Activated CD8-positive, alpha-beta T cell treated with anti-CD3 and anti-CD28 coated beads for 36 hours (primary cell): ENCODE data around the gene SASH1. TPM values are rescaled to one million over a fixed set of nuclear protein-coding genes. Genes with fewer than 3 reads are reported as not detected.

ENCODE experiments used
- ATAC-seq: fragments of 200-7000 bp; cut with Tn5 transposase; one replicate; pipeline ENCODE4 v1.10.0; 2021; ENCODE audit warnings: mild to moderate bottlenecking, moderate library complexity
- CTCF ChIA-PET: fragments of 350-600 bp; sonication (Branson Sonifier 250); formaldehyde crosslinking; loops from one replicate; lab custom pipeline; 2021; ENCODE audit warnings: antibody characterized with exemption; lab: Charles Lee
- POLR2A ChIA-PET: fragments of 350-600 bp; sonication (Branson Sonifier 250); formaldehyde crosslinking; loops from one replicate; lab custom pipeline; 2021; ENCODE audit warnings: antibody characterized with exemption; lab: Charles Lee
- DNase-seq: peaks from one replicate; pipeline ENCODE4 v3.0.0-alpha.2; 2020
- H3K27ac Mint-ChIP-seq: one replicate; pipeline ENCODE4 v1.8.0; 2021; ENCODE audit warnings: mild to moderate bottlenecking, mixed read lengths
- H3K27me3 Mint-ChIP-seq: one replicate; pipeline ENCODE4 v1.8.0; 2021; ENCODE audit warnings: mixed read lengths
- H3K36me3 Mint-ChIP-seq: one replicate; pipeline ENCODE4 v1.8.0; 2021; ENCODE audit warnings: low read depth, mixed read lengths
- H3K4me1 Mint-ChIP-seq: one replicate; pipeline ENCODE4 v1.8.0; 2021; ENCODE audit warnings: low read depth, mixed read lengths
- H3K4me3 Mint-ChIP-seq: one replicate; pipeline ENCODE4 v1.8.0; 2021; ENCODE audit warnings: mild to moderate bottlenecking, moderate library complexity, mixed read lengths
- H3K9me3 Mint-ChIP-seq: one replicate; pipeline ENCODE4 v1.8.0; 2021; ENCODE audit warnings: mixed read lengths
- intact Hi-C: fragments of 100-400 bp; cut with micrococcal nuclease; formaldehyde crosslinking; loops from one replicate; pipeline ENCODE4 v1.10.0; 2022
- total RNA-seq, 2 experiments: library from RNA; stranded (reverse); gene quantifications; one replicate each; pipeline ENCODE4 v1.2.3, GENCODE V29; 2021
- TF ChIP-seq, protein P1 (sequence below): fragments of 200-600 bp; IDR thresholded peaks from one replicate; pipeline ENCODE4 v1.8.0; 2022; ENCODE audit warnings: antibody characterized with exemption, mild to moderate bottlenecking

Gene SASH1
- total RNA-seq, 2 experiments from 2014 or later: 0.04 to 0.05 TPM

- Mint-ChIP-seq H3K36me3 (no peaks in the 10 kb centered on the region), H3K27me3 (peaks cover 7% of the 10 kb centered on the region), H3K4me3 (no peak overlapping the region), H3K27ac (no peak overlapping the region), H3K4me1 (peaks cover 2% of the 10 kb centered on the region), H3K9me3 (no peaks in the 10 kb centered on the region)
- no peak for ATAC-seq
- TF ChIP-seq, protein P1, sequence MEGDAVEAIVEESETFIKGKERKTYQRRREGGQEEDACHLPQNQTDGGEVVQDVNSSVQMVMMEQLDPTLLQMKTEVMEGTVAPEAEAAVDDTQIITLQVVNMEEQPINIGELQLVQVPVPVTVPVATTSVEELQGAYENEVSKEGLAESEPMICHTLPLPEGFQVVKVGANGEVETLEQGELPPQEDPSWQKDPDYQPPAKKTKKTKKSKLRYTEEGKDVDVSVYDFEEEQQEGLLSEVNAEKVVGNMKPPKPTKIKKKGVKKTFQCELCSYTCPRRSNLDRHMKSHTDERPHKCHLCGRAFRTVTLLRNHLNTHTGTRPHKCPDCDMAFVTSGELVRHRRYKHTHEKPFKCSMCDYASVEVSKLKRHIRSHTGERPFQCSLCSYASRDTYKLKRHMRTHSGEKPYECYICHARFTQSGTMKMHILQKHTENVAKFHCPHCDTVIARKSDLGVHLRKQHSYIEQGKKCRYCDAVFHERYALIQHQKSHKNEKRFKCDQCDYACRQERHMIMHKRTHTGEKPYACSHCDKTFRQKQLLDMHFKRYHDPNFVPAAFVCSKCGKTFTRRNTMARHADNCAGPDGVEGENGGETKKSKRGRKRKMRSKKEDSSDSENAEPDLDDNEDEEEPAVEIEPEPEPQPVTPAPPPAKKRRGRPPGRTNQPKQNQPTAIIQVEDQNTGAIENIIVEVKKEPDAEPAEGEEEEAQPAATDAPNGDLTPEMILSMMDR: no peak
- no peak for DNase-seq
- CTCF ChIA-PET: no interaction called here
- intact Hi-C loops: no loop called here
- POLR2A ChIA-PET: no interaction called here
Measured at GRCh38 chr6:148593813-148594170, 251.2 kb downstream of the SASH1 start.

- TF ChIP-seq, protein P1: no peak
- Mint-ChIP-seq H3K9me3 (no peaks in the 10 kb centered on the region), H3K27ac (no peak overlapping the region), H3K27me3 (peaks cover 7% of the 10 kb centered on the region), H3K4me1 (peaks cover under 1% of the 10 kb centered on the region), H3K36me3 (no peaks in the 10 kb centered on the region), H3K4me3 (no peak overlapping the region)
- DNase-seq (no peak), ATAC-seq (no peak)
- POLR2A ChIA-PET: no interaction called here
- intact Hi-C loops: no loop called here
- CTCF ChIA-PET: interaction anchor here (1.6 kb wide), 1 partner anchor 17 kb away, joined by 3 read pairs; no protein-coding TSS in a partner anchor
Measured at GRCh38 chr6:148595550-148595949, 252.9 kb downstream of the SASH1 start.

- Mint-ChIP-seq H3K9me3 (peaks cover 8% of the 10 kb centered on the region), H3K27me3 (peaks cover 7% of the 10 kb centered on the region), H3K4me1 (peaks cover under 1% of the 10 kb centered on the region), H3K36me3 (no peaks in the 10 kb centered on the region), H3K27ac (no peak overlapping the region), H3K4me3 (no peak overlapping the region)
- POLR2A ChIA-PET: no interaction called here
- ATAC-seq: no peak
- DNase-seq: no peak
- CTCF ChIA-PET: interaction anchor here (1.5 kb wide), 1 partner anchor 19 kb away, joined by 3 read pairs; no protein-coding TSS in a partner anchor
- intact Hi-C loops: no loop called here
- TF ChIP-seq, protein P1: no peak
Measured at GRCh38 chr6:148596891-148597455, 254.3 kb downstream of the SASH1 start.

DNA sequence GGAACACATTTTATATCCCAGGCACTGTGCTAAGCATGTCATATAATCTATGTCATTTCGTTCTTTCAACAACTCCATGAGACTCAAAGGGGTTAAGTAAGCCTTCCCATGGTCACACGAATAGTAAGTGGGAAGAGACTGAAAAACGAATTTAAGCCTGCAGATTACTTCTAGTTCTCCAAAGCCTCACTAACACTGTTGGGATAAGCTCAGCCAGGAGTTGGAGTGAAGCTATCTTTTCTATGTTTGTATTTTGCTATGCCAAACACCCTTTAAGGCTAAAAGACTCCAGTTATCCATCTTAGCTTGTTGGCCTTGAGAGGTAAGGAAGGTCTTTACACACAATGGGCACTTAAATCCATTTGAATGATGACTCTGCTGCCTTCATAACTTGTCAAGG lies 256.1 kb downstream of the SASH1 start:
- intact Hi-C loops: no loop called here
- Mint-ChIP-seq H3K9me3 (peaks cover 11% of the 10 kb centered on the region), H3K36me3 (no peaks in the 10 kb centered on the region), H3K27ac (no peak overlapping the region), H3K4me1 (peaks cover 3% of the 10 kb centered on the region), H3K27me3 (peaks cover 7% of the 10 kb centered on the region), H3K4me3 (no peak overlapping the region)
- CTCF ChIA-PET: no interaction called here
- POLR2A ChIA-PET: no interaction called here
- TF ChIP-seq, protein P1: no peak
- ATAC-seq: no peak
- no peak for DNase-seq

- DNase-seq (no peak), ATAC-seq (no peak)
- peaks cover 11% of the 10 kb centered on the region for H3K9me3 Mint-ChIP-seq
- no peak overlapping the region for H3K27ac Mint-ChIP-seq
- ChIA-PET POLR2A (interaction anchor here (0.6 kb wide), 1 partner anchor 279 kb away, joined by 3 read pairs; no protein-coding TSS in a partner anchor), CTCF (no interaction called here)
- H3K4me3 Mint-ChIP-seq: no peak overlapping the region
- intact Hi-C loops: no loop called here
- H3K4me1 Mint-ChIP-seq: peaks cover 3% of the 10 kb centered on the region
- TF ChIP-seq, protein P1: no peak
- H3K27me3 Mint-ChIP-seq: peaks cover 5% of the 10 kb centered on the region
- H3K36me3 Mint-ChIP-seq: no peaks in the 10 kb centered on the region
Measured at GRCh38 chr6:148599967-148600426, 257.4 kb downstream of the SASH1 start.
